Cortex of kidney (tissue), 1 donor: ENCODE results near the gene RGS8.
"Not testable (repeated sequence)": the region's sequence is repeated elsewhere in the genome, so short reads cannot be mapped to it uniquely, and the experiment has no call there.

Source experiments
- DNase-seq: peaks from one replicate; lab custom pipeline; 2025; lab: John Stamatoyannopoulos, UW

Gene RGS8

GRCh38 chr1:182702826-182703524 is 18.6 kb upstream of the RGS8 start:
- no peak for DNase-seq

- DNase-seq, result no peak
Measured at GRCh38 chr1:182700351-182700709, 15.9 kb upstream of the RGS8 start.

GRCh38 chr1:182699393-182700350 is 15.3 kb upstream of the RGS8 start:
- no peak for DNase-seq

- DNase-seq, result no peak
Measured at GRCh38 chr1:182698971-182699370, 14.6 kb upstream of the RGS8 start.

GRCh38 chr1:182693139-182693538 is 8.8 kb upstream of the RGS8 start:
- not testable (repeated sequence) for DNase-seq

- no peak for DNase-seq
Measured at GRCh38 chr1:182690886-182691443, 6.6 kb upstream of the RGS8 start.

GRCh38 chr1:182688436-182689205 is 4.2 kb upstream of the RGS8 start:
- no peak for DNase-seq

GRCh38 chr1:182687361-182687760 is 3.0 kb upstream of the RGS8 start:
- DNase-seq, result no peak

- DNase-seq, result no peak
Measured at GRCh38 chr1:182686446-182686845, 2.1 kb upstream of the RGS8 start.

- DNase-seq, result no peak
Measured at GRCh38 chr1:182685215-182685614, 828 bp upstream of the RGS8 start.

- no peak for DNase-seq
Measured at GRCh38 chr1:182682898-182683501, 1.4 kb downstream of the RGS8 start.

- no peak for DNase-seq
Measured at GRCh38 chr1:182682406-182682805, 2.0 kb downstream of the RGS8 start.

- no peak for DNase-seq
Measured at GRCh38 chr1:182681568-182681912, 2.8 kb downstream of the RGS8 start.

- no peak for DNase-seq
Measured at GRCh38 chr1:182680901-182681567, 3.4 kb downstream of the RGS8 start.

- DNase-seq, result no peak
Measured at GRCh38 chr1:182680408-182680807, 4.0 kb downstream of the RGS8 start.

- no peak for DNase-seq
Measured at GRCh38 chr1:182679684-182680083, 4.7 kb downstream of the RGS8 start.

- no peak for DNase-seq
Measured at GRCh38 chr1:182677397-182678098, 6.8 kb downstream of the RGS8 start.

- DNase-seq, result no peak
Measured at GRCh38 chr1:182676274-182676673, 8.1 kb downstream of the RGS8 start.

GRCh38 chr1:182674346-182675246 is 9.8 kb downstream of the RGS8 start:
- no peak for DNase-seq

- DNase-seq, result no peak
Measured at GRCh38 chr1:182672487-182672836, 11.9 kb downstream of the RGS8 start.
